ENCODE data around the gene IQCK. TPM values are rescaled to one million over a fixed set of nuclear protein-coding genes. Genes with fewer than 3 reads are reported as not detected.

IQCK gene
- total and polyA plus RNA-seq, 5 donors from 2014 or later, result 0.23 to 1.8 (median 1.6) TPM

DNA sequence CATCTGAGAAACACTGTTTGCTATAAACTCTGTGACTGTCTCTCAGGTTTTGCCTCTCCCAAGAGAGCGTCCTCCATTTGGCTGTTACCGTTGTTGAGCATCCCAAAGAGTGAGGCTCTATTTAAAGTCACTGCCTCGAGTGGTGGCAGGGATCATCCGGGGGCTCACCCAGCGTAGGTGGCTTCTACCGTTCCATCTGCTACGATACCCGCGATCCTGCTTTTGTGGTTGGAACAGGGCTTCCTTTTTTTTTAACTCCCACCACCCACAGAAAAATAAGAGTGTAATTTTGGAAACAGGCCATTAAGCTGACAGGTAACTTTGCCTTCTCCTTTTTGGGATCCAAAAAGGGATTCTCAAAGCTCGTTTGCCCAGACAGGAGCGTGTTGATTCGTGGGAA lies 36.4 kb upstream of the IQCK start:
- peaks cover 0 to 3% of the 10 kb centered on the region in 2 experiments for H3K9me3 ChIP-seq (ENCODE audit: control insufficient read depth in 2 of 2, low read length in 2 of 2)
- Mint-ChIP-seq H3K4me3 (no peak overlapping the region), H3K27me3 (no peaks in the 10 kb centered on the region), H3K4me1 (peaks cover 0 to 2% (median 0%) of the 10 kb centered on the region in 4 donors), H3K27ac (no peak overlapping the region), H3K36me3 (peaks cover 52% of the 10 kb centered on the region), H3K9me3 (peaks cover 0 to 21% (median 2%) of the 10 kb centered on the region in 7 donors)
- no peaks in the 10 kb centered on the region for H3K4me1 ChIP-seq (ENCODE audit: control insufficient read depth, insufficient read depth, low read length, poor library complexity, severe bottlenecking)
- H3K36me3 ChIP-seq (ENCODE audit: control insufficient read depth, insufficient read depth, low read length), result peaks cover 36% of the 10 kb centered on the region
- H3K27ac ChIP-seq (ENCODE audit: insufficient read depth, low read length, poor library complexity, severe bottlenecking), result no peak overlapping the region
- DNase-seq (no peak), ATAC-seq (ENCODE audit: low read depth in 2 of 2) (no peak)
- H3K27me3 ChIP-seq (ENCODE audit: control insufficient read depth, insufficient read depth, low read length), result no peaks in the 10 kb centered on the region
- H3K4me3 ChIP-seq (ENCODE audit: low read depth, low read length), result no peak overlapping the region

DNA sequence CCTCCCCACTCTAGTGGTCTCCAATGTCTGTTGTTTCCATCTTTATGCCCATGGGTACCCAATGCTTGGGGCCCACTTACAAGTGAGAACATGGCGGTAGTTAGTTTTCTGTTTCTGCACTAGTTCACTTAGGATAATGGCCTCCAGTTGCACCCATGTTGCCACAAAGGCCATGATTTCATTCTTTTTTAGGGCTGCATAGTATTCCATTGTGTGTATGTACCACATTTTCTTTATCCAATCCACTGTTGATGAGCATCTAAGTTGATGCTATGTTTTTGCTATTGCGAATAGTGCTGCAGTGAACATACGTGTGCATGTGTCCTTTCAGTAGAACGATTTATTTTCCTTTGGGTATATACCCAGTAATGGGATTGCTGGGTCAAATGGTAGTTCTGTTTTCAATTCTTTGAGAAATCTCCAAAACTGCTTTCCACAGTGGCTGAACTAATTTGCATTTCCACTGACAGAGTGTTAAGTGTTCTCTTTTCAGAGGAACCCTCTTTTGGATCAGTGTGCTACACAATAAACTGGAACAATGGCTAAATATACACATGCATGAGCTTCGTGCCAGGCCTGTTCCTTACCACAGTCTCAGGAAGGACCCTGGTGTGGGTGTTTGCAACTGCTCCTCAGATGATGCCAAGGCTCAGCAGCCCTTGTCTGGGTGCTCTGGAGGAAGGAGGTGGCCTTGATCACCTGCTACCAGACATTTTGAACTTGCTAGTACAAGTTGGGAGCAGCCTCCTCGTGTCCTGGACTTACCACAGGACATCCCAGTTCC lies 34.4 kb upstream of the IQCK start:
- no peak overlapping the region for H3K4me3 ChIP-seq (ENCODE audit: low read depth, low read length)
- no peaks in the 10 kb centered on the region for H3K27me3 ChIP-seq (ENCODE audit: control insufficient read depth, insufficient read depth, low read length)
- peaks cover 46% of the 10 kb centered on the region for H3K36me3 ChIP-seq (ENCODE audit: control insufficient read depth, insufficient read depth, low read length)
- Mint-ChIP-seq H3K27me3 (no peaks in the 10 kb centered on the region), H3K27ac (peak overlapping the region in 1 of 3 donors; percentile 20), H3K36me3 (peaks cover 63% of the 10 kb centered on the region), H3K9me3 (peaks cover 0 to 21% (median 2%) of the 10 kb centered on the region in 7 donors), H3K4me3 (no peak overlapping the region), H3K4me1 (peaks cover 0 to 4% (median 0%) of the 10 kb centered on the region in 4 donors)
- H3K27ac ChIP-seq (ENCODE audit: insufficient read depth, low read length, poor library complexity, severe bottlenecking), result no peak overlapping the region
- DNase-seq, result no peak
- ATAC-seq (ENCODE audit: low read depth in 2 of 2), result no peak
- peaks cover 0 to 3% of the 10 kb centered on the region in 2 experiments for H3K9me3 ChIP-seq (ENCODE audit: control insufficient read depth in 2 of 2, low read length in 2 of 2)
- no peaks in the 10 kb centered on the region for H3K4me1 ChIP-seq (ENCODE audit: control insufficient read depth, insufficient read depth, low read length, poor library complexity, severe bottlenecking)

DNA sequence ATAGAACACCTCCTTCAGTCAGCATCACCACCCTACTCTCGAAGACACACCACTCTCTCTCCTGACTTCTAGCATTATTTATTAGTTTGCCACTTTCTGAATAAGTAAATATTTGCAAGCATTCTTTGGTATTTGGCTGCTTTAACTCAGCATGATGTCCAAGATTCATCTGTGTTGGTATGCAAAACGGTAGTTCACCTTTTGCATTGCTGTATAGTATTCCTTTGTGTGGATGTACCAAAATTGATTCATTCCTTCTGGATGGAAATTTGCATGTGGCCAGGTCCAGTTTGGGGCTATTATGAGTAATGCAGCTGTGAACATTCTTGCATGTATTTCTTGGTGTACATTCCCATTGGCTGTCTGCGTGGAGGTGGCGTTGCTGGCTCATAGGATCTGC lies 32.9 kb upstream of the IQCK start:
- no peak overlapping the region for H3K4me3 Mint-ChIP-seq
- no peak overlapping the region for H3K4me3 ChIP-seq (ENCODE audit: low read depth, low read length)
- DNase-seq, result no peak
- peaks cover 0 to 3% of the 10 kb centered on the region in 2 experiments for H3K9me3 ChIP-seq (ENCODE audit: control insufficient read depth in 2 of 2, low read length in 2 of 2)
- peak overlapping the region in 1 of 3 donors; percentile 9 for H3K27ac Mint-ChIP-seq
- peaks cover 46% of the 10 kb centered on the region for H3K36me3 ChIP-seq (ENCODE audit: control insufficient read depth, insufficient read depth, low read length)
- H3K9me3 Mint-ChIP-seq, result peaks cover 0 to 21% (median 2%) of the 10 kb centered on the region in 7 donors
- H3K36me3 Mint-ChIP-seq, result peaks cover 56% of the 10 kb centered on the region
- H3K4me1 Mint-ChIP-seq, result peaks cover 0 to 7% (median 2%) of the 10 kb centered on the region in 4 donors
- no peak for ATAC-seq (ENCODE audit: low read depth in 2 of 2)
- no peaks in the 10 kb centered on the region for H3K27me3 ChIP-seq (ENCODE audit: control insufficient read depth, insufficient read depth, low read length)
- H3K4me1 ChIP-seq (ENCODE audit: control insufficient read depth, insufficient read depth, low read length, poor library complexity, severe bottlenecking), result no peaks in the 10 kb centered on the region
- no peak overlapping the region for H3K27ac ChIP-seq (ENCODE audit: insufficient read depth, low read length, poor library complexity, severe bottlenecking)
- no peaks in the 10 kb centered on the region for H3K27me3 Mint-ChIP-seq

DNA sequence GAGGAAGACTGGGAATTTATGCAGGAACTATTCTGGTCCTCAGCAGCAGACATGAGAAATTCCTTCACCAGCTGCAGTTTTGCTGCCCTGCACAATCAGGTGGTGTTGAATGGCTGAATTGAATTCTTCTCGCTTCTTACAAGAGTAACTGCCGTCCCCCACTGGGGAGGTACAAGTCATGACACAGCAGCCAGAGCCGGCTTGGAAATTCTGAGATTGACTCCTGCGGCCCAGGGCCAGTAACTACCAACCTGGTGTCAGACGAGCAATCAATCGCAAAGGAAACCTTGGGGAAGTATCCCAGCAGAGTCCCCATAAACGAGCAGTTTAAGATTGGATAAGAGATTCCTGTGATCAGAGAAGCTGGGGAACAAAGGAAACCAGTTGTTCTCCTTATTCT lies 30.8 kb upstream of the IQCK start:
- Mint-ChIP-seq H3K9me3 (peaks cover 0 to 21% (median 2%) of the 10 kb centered on the region in 7 donors), H3K36me3 (peaks cover 48% of the 10 kb centered on the region), H3K4me3 (no peak overlapping the region), H3K27ac (peak overlapping the region in 1 of 3 donors; percentile 14), H3K4me1 (peaks cover 0 to 11% (median 1%) of the 10 kb centered on the region in 4 donors), H3K27me3 (no peaks in the 10 kb centered on the region)
- Histone ChIP-seq H3K4me1 (ENCODE audit: control insufficient read depth, insufficient read depth, low read length, poor library complexity, severe bottlenecking) (no peaks in the 10 kb centered on the region), H3K9me3 (ENCODE audit: control insufficient read depth in 2 of 2, low read length in 2 of 2) (peaks cover 0 to 3% of the 10 kb centered on the region in 2 experiments), H3K27ac (ENCODE audit: insufficient read depth, low read length, poor library complexity, severe bottlenecking) (no peak overlapping the region), H3K4me3 (ENCODE audit: low read depth, low read length) (no peak overlapping the region), H3K36me3 (ENCODE audit: control insufficient read depth, insufficient read depth, low read length) (peaks cover 56% of the 10 kb centered on the region), H3K27me3 (ENCODE audit: control insufficient read depth, insufficient read depth, low read length) (no peaks in the 10 kb centered on the region)
- DNase-seq (no peak), ATAC-seq (ENCODE audit: low read depth in 2 of 2) (no peak)

DNA sequence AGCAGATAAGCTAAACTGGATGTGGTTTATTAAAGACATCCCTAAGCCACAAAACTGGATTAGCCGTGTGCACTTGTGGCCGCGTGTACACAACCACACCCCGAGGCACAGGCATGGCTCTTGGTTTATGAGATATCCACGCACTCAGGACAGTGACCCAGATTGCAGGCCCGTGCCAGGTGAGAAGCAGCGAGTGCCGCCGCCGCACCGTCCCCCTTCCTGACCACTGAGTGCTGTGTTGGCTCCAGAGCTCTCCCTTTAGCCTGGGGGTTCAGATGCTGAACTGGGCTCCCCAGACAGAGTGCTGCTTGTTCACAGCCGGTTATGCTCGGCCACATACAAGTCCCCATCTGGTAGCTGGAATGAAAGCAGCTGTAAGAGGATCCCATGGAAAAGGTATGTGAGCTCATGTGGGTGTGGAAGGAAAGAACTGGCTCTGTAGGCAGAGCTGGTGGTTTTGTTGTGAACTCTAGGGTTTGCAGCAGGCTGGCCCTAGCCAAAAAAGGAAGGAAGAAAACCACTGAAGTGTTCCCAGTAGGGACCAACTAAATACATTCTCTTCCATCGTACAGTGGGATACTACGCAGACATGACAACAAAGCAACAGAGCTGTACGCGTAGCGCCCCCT lies 29.6 kb upstream of the IQCK start:
- H3K36me3 ChIP-seq (ENCODE audit: control insufficient read depth, insufficient read depth, low read length), result peaks cover 54% of the 10 kb centered on the region
- peaks cover 0 to 15% (median 2%) of the 10 kb centered on the region in 7 donors for H3K9me3 Mint-ChIP-seq
- ATAC-seq (ENCODE audit: low read depth in 2 of 2) (no peak), DNase-seq (no peak)
- H3K4me1 Mint-ChIP-seq, result peaks cover 0 to 11% (median 1%) of the 10 kb centered on the region in 4 donors
- H3K27ac ChIP-seq (ENCODE audit: insufficient read depth, low read length, poor library complexity, severe bottlenecking), result no peak overlapping the region
- H3K27ac Mint-ChIP-seq, result no peak overlapping the region
- peaks cover 0 to 1% of the 10 kb centered on the region in 2 experiments for H3K9me3 ChIP-seq (ENCODE audit: control insufficient read depth in 2 of 2, low read length in 2 of 2)
- H3K27me3 ChIP-seq (ENCODE audit: control insufficient read depth, insufficient read depth, low read length), result no peaks in the 10 kb centered on the region
- no peaks in the 10 kb centered on the region for H3K4me1 ChIP-seq (ENCODE audit: control insufficient read depth, insufficient read depth, low read length, poor library complexity, severe bottlenecking)
- H3K4me3 ChIP-seq (ENCODE audit: low read depth, low read length), result no peak overlapping the region
- no peak overlapping the region for H3K4me3 Mint-ChIP-seq
- peaks cover 44% of the 10 kb centered on the region for H3K36me3 Mint-ChIP-seq
- no peaks in the 10 kb centered on the region for H3K27me3 Mint-ChIP-seq

DNA sequence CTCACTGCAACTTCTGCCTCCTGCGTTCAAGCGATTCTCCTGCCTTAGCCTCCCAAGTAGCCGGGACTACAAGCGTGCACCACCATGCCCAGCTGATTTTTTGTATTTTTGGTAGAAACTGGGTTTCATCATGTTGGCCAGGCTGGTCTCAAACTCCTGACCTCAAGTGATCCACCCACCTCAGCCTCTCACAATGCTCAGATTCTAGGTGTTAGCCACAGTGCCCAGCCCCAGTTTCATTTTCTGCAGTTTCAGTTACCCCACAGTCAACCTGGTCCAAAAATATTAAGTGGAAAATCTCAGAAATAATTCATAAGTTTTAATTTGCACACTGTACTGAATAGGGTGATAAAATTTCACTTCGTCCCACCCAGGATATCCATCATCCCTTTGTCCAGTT lies 28.7 kb upstream of the IQCK start:
- no peak overlapping the region for H3K4me3 ChIP-seq (ENCODE audit: low read depth, low read length)
- no peak overlapping the region for H3K27ac ChIP-seq (ENCODE audit: insufficient read depth, low read length, poor library complexity, severe bottlenecking)
- DNase-seq (no peak), ATAC-seq (ENCODE audit: low read depth in 2 of 2) (no peak)
- no peaks in the 10 kb centered on the region for H3K27me3 ChIP-seq (ENCODE audit: control insufficient read depth, insufficient read depth, low read length)
- peaks cover 0 to 1% of the 10 kb centered on the region in 2 experiments for H3K9me3 ChIP-seq (ENCODE audit: control insufficient read depth in 2 of 2, low read length in 2 of 2)
- peaks cover 46% of the 10 kb centered on the region for H3K36me3 ChIP-seq (ENCODE audit: control insufficient read depth, insufficient read depth, low read length)
- no peaks in the 10 kb centered on the region for H3K4me1 ChIP-seq (ENCODE audit: control insufficient read depth, insufficient read depth, low read length, poor library complexity, severe bottlenecking)
- Mint-ChIP-seq H3K27ac (peak overlapping the region in 1 of 3 donors; percentile 26), H3K27me3 (no peaks in the 10 kb centered on the region), H3K4me1 (peaks cover 2 to 11% (median 4%) of the 10 kb centered on the region in 4 donors), H3K9me3 (peaks cover 0 to 11% (median 2%) of the 10 kb centered on the region in 7 donors), H3K4me3 (no peak overlapping the region), H3K36me3 (peaks cover 45% of the 10 kb centered on the region)

DNA sequence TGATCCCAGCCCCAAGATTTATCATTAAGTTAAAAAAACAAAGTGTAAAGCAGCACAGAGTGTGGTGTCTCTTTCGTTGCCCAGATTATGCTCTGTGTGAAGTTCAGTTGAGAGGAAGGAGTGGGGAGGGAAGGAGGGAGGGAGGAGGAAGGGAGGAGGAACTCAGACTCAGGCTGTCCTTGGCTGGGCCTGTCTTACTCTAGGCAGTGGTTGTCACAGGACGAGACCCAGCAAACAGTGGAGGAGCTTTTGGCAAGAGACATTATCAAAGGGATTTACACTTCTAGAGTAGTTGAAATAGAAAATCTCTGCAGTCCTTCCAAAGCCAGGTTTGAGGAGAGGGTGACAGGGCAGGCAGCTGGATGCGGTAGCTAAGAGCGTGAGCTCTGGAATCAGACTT lies 27.9 kb upstream of the IQCK start:
- Histone ChIP-seq H3K36me3 (ENCODE audit: control insufficient read depth, insufficient read depth, low read length) (peaks cover 38% of the 10 kb centered on the region), H3K27me3 (ENCODE audit: control insufficient read depth, insufficient read depth, low read length) (no peaks in the 10 kb centered on the region), H3K4me1 (ENCODE audit: control insufficient read depth, insufficient read depth, low read length, poor library complexity, severe bottlenecking) (peaks cover under 1% of the 10 kb centered on the region), H3K27ac (ENCODE audit: insufficient read depth, low read length, poor library complexity, severe bottlenecking) (no peak overlapping the region), H3K4me3 (ENCODE audit: low read depth, low read length) (no peak overlapping the region), H3K9me3 (ENCODE audit: control insufficient read depth in 2 of 2, low read length in 2 of 2) (peaks cover 0 to 1% of the 10 kb centered on the region in 2 experiments)
- Mint-ChIP-seq H3K36me3 (peaks cover 41% of the 10 kb centered on the region), H3K27me3 (no peaks in the 10 kb centered on the region), H3K4me3 (no peak overlapping the region), H3K27ac (peak overlapping the region in 1 of 3 donors; percentile 36), H3K9me3 (peaks cover 0 to 4% (median 2%) of the 10 kb centered on the region in 7 donors), H3K4me1 (peaks cover 4 to 14% (median 4%) of the 10 kb centered on the region in 4 donors)
- DNase-seq (peak in 1 of 3 donors; percentile 19), ATAC-seq (ENCODE audit: low read depth in 2 of 2) (no peak)
